ENCODE measurements around the gene CRYBB3. TPM values are rescaled to one million over a fixed set of nuclear protein-coding genes. Genes with fewer than 3 reads are reported as not detected.

CRYBB3 gene
- total RNA-seq, 1 experiment from 2014 or later, result not detected

DNA sequence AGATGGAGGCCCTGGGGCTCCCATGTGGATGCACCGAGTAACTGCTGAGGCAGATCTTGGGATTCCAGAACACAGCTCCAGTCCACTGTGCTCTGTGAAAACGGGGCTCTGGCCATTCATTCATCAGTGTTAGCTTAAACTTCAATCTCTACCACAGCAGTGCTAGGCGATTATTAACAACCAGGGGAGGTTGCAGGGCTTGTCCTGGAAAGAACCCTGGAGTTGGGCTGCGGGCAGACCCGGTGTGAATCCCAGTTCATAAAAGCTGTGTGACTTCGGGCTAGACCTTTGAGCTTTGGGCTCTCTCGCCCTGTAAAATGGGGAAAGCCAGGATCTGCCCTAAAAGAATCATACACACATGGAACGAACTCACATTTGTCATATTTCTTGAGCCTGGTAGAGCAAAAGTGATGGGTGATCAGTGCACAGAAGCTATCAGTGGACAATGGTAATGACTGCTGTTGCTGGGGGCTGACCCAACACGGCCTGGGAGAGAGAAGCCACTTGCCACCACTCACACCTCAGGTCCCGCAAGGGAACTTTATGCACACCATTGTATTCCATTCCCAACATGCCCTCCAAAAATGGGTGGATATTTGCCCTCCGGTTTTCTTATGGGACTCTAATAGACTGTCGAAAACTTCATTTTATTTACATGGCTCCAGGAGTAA is 15.6 kb upstream of the CRYBB3 start:
- Histone ChIP-seq H3K4me3 (ENCODE audit: low read depth, low read length, poor library complexity, severe bottlenecking) (no peak overlapping the region), H3K36me3 (ENCODE audit: insufficient read depth, low read length, poor library complexity, severe bottlenecking) (no peaks in the 10 kb centered on the region), H3K27me3 (replicated peaks; ENCODE audit: insufficient read depth, low read depth, low read length, poor library complexity) (no peaks in the 10 kb centered on the region), H3K4me1 (ENCODE audit: insufficient read depth, low read length, poor library complexity, severe bottlenecking) (no peaks in the 10 kb centered on the region), H3K27ac (ENCODE audit: low read depth, low read length, poor library complexity, severe bottlenecking) (no peak overlapping the region), H3K9me3 (ENCODE audit: low read depth, low read length, poor library complexity, severe bottlenecking) (no peaks in the 10 kb centered on the region)
- TF ChIP-seq, protein P1, sequence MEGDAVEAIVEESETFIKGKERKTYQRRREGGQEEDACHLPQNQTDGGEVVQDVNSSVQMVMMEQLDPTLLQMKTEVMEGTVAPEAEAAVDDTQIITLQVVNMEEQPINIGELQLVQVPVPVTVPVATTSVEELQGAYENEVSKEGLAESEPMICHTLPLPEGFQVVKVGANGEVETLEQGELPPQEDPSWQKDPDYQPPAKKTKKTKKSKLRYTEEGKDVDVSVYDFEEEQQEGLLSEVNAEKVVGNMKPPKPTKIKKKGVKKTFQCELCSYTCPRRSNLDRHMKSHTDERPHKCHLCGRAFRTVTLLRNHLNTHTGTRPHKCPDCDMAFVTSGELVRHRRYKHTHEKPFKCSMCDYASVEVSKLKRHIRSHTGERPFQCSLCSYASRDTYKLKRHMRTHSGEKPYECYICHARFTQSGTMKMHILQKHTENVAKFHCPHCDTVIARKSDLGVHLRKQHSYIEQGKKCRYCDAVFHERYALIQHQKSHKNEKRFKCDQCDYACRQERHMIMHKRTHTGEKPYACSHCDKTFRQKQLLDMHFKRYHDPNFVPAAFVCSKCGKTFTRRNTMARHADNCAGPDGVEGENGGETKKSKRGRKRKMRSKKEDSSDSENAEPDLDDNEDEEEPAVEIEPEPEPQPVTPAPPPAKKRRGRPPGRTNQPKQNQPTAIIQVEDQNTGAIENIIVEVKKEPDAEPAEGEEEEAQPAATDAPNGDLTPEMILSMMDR (conservative IDR thresholded peaks at IDR 0.05; ENCODE audit: low read depth, low read length), result no peak
- no peak for TF ChIP-seq EZH2 (IDR thresholded peaks at IDR 0.05; ENCODE audit: borderline replicate concordance, low read depth, low read length, poor library complexity, severe bottlenecking)
- ChIA-PET POLR2A (ENCODE audit: low non-redundant PET) (no interaction called here), CTCF (no interaction called here)
- DNase-seq (ENCODE audit: low spot score), result no peak
- intact Hi-C loops (cut with micrococcal nuclease; ENCODE audit: unreplicated experiment), result no loop called here
- no TSS peak for BruUV-seq (replicated peaks)

DNA sequence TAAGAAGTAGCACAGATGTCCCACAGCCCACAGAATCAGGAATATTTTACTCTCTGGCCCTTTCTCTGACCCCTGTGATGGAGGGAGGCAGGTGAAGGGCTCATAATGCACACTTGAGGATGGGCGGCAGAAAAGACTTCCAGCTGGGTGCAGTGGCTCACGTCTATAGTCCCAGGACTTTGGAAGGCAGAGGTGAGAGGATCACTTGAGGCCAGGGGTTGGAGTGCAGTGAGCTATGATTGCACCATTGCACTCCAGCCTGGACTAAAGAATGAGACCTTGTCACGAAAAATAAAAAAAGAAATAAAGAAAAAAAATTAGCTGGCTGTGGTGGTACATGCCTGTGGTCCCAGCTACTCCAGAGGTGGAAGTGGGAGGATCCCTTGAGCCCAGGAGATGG is 13.5 kb upstream of the CRYBB3 start:
- ChIA-PET POLR2A (ENCODE audit: low non-redundant PET) (no interaction called here), CTCF (interaction anchor here (0.6 kb wide), 2 partner anchors 105 to 191 kb away, joined by 3 to 5 read pairs; no protein-coding TSS in a partner anchor)
- TF ChIP-seq, protein P1 (conservative IDR thresholded peaks at IDR 0.05; ENCODE audit: low read depth, low read length), result no peak
- no peak for TF ChIP-seq EZH2 (IDR thresholded peaks at IDR 0.05; ENCODE audit: borderline replicate concordance, low read depth, low read length, poor library complexity, severe bottlenecking)
- no peaks in the 10 kb centered on the region for H3K9me3 ChIP-seq (ENCODE audit: low read depth, low read length, poor library complexity, severe bottlenecking)
- no TSS peak for BruUV-seq (replicated peaks)
- DNase-seq (ENCODE audit: low spot score), result no peak
- no peaks in the 10 kb centered on the region for H3K4me1 ChIP-seq (ENCODE audit: insufficient read depth, low read length, poor library complexity, severe bottlenecking)
- H3K27me3 ChIP-seq (replicated peaks; ENCODE audit: insufficient read depth, low read depth, low read length, poor library complexity), result no peaks in the 10 kb centered on the region
- H3K36me3 ChIP-seq (ENCODE audit: insufficient read depth, low read length, poor library complexity, severe bottlenecking), result no peaks in the 10 kb centered on the region
- H3K4me3 ChIP-seq (ENCODE audit: low read depth, low read length, poor library complexity, severe bottlenecking), result no peak overlapping the region
- intact Hi-C loops (cut with micrococcal nuclease; ENCODE audit: unreplicated experiment), result no loop called here
- H3K27ac ChIP-seq (ENCODE audit: low read depth, low read length, poor library complexity, severe bottlenecking), result no peak overlapping the region

DNA sequence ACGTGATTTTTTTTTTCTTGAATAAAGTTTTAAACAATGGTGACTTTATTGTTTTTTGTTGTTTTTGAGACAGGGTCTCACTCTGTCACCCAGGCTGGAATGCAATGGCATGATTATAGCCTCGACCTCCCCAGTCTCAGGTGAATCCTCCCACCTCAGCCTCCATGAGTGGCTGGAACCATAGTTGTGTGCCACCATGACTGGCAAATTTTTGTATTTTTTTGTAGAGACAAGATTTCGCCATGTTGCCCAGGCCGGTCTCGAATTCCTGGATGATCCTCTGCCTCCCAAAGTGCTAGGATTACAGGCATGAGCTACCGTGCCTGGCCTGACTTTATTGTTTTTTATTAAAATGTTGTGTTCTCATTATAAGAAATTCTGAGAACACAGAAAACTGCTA is 12.2 kb upstream of the CRYBB3 start:
- Histone ChIP-seq H3K27me3 (replicated peaks; ENCODE audit: insufficient read depth, low read depth, low read length, poor library complexity) (no peaks in the 10 kb centered on the region), H3K9me3 (ENCODE audit: low read depth, low read length, poor library complexity, severe bottlenecking) (no peaks in the 10 kb centered on the region), H3K36me3 (ENCODE audit: insufficient read depth, low read length, poor library complexity, severe bottlenecking) (no peaks in the 10 kb centered on the region), H3K4me1 (ENCODE audit: insufficient read depth, low read length, poor library complexity, severe bottlenecking) (no peaks in the 10 kb centered on the region), H3K27ac (ENCODE audit: low read depth, low read length, poor library complexity, severe bottlenecking) (no peak overlapping the region), H3K4me3 (ENCODE audit: low read depth, low read length, poor library complexity, severe bottlenecking) (no peak overlapping the region)
- TF ChIP-seq, protein P1 (conservative IDR thresholded peaks at IDR 0.05; ENCODE audit: low read depth, low read length), result no peak
- TF ChIP-seq EZH2 (IDR thresholded peaks at IDR 0.05; ENCODE audit: borderline replicate concordance, low read depth, low read length, poor library complexity, severe bottlenecking), result no peak
- POLR2A ChIA-PET (ENCODE audit: low non-redundant PET), result no interaction called here
- BruUV-seq (replicated peaks), result no TSS peak
- CTCF ChIA-PET, result no interaction called here
- no peak for DNase-seq (ENCODE audit: low spot score)
- intact Hi-C loops (cut with micrococcal nuclease; ENCODE audit: unreplicated experiment), result no loop called here
